Ishikawa (cell line): ENCODE measurements around the gene PRR3.

Source experiments
- CEBPB ChIP-seq: IDR thresholded peaks from 2 replicates; pipeline ENCODE4 v1.6.1; 2012
- CREB1 ChIP-seq: IDR thresholded peaks from 2 replicates; pipeline ENCODE4 v1.6.1; 2012; ENCODE audit warnings: low read depth
- EGR1 ChIP-seq: IDR thresholded peaks from 2 replicates; pipeline ENCODE4 v1.6.1; 2012
- EP300 ChIP-seq: IDR thresholded peaks from 2 replicates; pipeline ENCODE4 v1.6.1; 2012; ENCODE audit warnings: borderline replicate concordance
- FOXM1 ChIP-seq: IDR thresholded peaks from 2 replicates; pipeline ENCODE4 v1.6.1; 2012; ENCODE audit warnings: low read depth, borderline replicate concordance
- MAX ChIP-seq: IDR thresholded peaks from 2 replicates; pipeline ENCODE4 v1.6.1; 2012
- NFIC ChIP-seq: IDR thresholded peaks from 2 replicates; pipeline ENCODE4 v1.6.1; 2012
- RAD21 ChIP-seq: IDR thresholded peaks from 2 replicates; pipeline ENCODE4 v1.6.1; 2012; ENCODE audit warnings: low read depth
- TAF1 ChIP-seq: IDR thresholded peaks from 2 replicates; pipeline ENCODE4 v1.6.1; 2012; ENCODE audit warnings: low read depth, mild to moderate bottlenecking
- TCF12 ChIP-seq: IDR thresholded peaks from 2 replicates; pipeline ENCODE4 v1.6.1; 2012; ENCODE audit warnings: low read depth
- TEAD4 ChIP-seq: IDR thresholded peaks from 2 replicates; pipeline ENCODE4 v1.6.1; 2012
- YY1 ChIP-seq: IDR thresholded peaks from 2 replicates; pipeline ENCODE4 v1.6.1; 2012; ENCODE audit warnings: low read depth
- ZBTB7A ChIP-seq: IDR thresholded peaks from 2 replicates; pipeline ENCODE4 v1.6.1; 2012; ENCODE audit warnings: low read depth
- TF ChIP-seq, protein P1 (sequence below): IDR thresholded peaks from 2 replicates; pipeline ENCODE4 v1.6.1; 2012
- TF ChIP-seq, protein P2 (sequence below): IDR thresholded peaks from 2 replicates; pipeline ENCODE4 v1.6.1; 2012; ENCODE audit warnings: low read depth, mild to moderate bottlenecking

The PRR3 gene

DNA sequence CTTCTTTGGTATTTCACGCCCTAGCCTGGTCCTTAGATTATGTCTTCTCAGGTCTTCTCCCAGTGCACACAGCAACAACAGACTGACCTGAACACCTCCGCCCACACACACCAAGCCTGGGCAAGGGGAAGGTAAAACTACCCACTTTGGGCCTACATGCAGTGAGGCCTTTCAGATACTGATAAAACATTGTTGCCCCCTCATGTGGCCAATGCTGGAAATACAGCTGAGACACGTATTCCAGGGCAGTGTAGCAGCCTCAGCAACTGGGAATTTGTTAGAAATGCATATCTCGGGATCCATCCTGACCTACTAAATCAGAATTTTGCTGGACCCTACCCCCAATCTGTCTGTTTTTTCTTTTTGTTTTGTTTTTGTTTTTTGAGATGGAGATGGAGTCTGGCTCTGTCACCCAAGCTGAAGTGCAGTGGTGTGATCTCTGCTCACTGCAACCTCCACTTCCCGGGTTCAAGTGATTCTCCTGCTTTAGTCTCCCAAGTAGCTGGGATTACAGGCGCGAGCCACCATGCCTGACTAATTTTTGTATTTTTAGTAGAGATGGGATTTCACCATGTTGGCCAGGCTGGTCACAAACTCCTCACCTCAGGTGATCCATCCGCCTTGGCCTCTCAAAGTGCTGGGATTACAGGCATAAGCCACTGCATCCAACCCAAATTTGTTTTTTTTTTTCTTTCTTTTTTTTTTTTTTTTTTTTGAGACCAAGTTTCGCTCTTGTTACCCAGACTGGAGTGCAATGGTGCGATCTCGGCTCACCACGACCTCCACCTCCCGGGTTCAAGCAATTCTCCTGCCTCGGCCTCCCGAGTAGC is 40.4 kb downstream of the PRR3 start:
- TF ChIP-seq EGR1 (peak; percentile 70), RAD21 (peak; percentile 59)

GRCh38 chr6:30598912-30599624 is 42.0 kb downstream of the PRR3 start:
- TF ChIP-seq RAD21 (no peak), CEBPB (no peak), TEAD4 (no peak), ZBTB7A (no peak), TAF1 (no peak), TCF12 (no peak)
- TF ChIP-seq, protein P1, sequence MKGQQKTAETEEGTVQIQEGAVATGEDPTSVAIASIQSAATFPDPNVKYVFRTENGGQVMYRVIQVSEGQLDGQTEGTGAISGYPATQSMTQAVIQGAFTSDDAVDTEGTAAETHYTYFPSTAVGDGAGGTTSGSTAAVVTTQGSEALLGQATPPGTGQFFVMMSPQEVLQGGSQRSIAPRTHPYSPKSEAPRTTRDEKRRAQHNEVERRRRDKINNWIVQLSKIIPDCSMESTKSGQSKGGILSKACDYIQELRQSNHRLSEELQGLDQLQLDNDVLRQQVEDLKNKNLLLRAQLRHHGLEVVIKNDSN: no peak
- TF ChIP-seq, protein P2, sequence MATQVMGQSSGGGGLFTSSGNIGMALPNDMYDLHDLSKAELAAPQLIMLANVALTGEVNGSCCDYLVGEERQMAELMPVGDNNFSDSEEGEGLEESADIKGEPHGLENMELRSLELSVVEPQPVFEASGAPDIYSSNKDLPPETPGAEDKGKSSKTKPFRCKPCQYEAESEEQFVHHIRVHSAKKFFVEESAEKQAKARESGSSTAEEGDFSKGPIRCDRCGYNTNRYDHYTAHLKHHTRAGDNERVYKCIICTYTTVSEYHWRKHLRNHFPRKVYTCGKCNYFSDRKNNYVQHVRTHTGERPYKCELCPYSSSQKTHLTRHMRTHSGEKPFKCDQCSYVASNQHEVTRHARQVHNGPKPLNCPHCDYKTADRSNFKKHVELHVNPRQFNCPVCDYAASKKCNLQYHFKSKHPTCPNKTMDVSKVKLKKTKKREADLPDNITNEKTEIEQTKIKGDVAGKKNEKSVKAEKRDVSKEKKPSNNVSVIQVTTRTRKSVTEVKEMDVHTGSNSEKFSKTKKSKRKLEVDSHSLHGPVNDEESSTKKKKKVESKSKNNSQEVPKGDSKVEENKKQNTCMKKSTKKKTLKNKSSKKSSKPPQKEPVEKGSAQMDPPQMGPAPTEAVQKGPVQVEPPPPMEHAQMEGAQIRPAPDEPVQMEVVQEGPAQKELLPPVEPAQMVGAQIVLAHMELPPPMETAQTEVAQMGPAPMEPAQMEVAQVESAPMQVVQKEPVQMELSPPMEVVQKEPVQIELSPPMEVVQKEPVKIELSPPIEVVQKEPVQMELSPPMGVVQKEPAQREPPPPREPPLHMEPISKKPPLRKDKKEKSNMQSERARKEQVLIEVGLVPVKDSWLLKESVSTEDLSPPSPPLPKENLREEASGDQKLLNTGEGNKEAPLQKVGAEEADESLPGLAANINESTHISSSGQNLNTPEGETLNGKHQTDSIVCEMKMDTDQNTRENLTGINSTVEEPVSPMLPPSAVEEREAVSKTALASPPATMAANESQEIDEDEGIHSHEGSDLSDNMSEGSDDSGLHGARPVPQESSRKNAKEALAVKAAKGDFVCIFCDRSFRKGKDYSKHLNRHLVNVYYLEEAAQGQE: no peak

DNA sequence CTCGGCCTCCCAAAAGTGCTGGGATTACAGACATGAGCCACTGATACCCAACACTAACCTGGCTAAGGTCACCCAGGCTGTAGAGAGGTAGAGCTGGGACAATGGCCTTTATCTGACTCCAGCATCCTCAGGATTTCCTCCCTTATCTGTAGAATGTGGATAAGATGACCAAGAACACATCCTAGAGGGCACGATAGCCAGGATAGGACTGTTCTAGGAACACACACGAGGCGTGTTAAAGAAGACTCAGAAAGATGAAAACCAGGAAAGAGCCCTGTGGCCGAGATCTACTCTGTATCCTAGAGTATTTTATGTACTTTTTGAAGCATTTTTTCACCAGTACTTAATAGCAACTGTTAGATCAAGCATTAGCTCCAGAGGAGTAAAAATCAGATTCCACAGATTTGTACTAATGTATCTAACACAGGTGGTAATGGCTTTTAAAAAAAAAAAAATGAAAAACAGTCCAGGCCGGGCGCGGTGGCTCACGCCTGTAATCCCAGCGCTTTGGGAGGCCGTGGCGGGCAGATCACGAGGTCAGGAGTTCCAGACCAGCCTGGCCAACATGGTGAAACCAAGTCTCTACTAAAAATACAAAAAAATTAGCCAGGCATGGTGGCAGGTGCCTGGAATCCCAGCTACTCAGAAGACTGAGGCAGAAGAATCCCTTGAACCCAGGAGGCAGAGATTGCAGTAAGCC is 42.7 kb downstream of the PRR3 start:
- no peak for TF ChIP-seq ZBTB7A
- no peak for TF ChIP-seq NFIC
- TF ChIP-seq MAX: no peak
- TF ChIP-seq RAD21: no peak
- no peak for TF ChIP-seq EGR1
- no peak for TF ChIP-seq TCF12
- no peak for TF ChIP-seq FOXM1

- TF ChIP-seq NFIC: peak; percentile 47; the same call in 1 of the 2 replicates
- no peak for TF ChIP-seq YY1
These were observed 43.4 kb downstream of the PRR3 start for GRCh38 chr6:30600451-30600961.

DNA sequence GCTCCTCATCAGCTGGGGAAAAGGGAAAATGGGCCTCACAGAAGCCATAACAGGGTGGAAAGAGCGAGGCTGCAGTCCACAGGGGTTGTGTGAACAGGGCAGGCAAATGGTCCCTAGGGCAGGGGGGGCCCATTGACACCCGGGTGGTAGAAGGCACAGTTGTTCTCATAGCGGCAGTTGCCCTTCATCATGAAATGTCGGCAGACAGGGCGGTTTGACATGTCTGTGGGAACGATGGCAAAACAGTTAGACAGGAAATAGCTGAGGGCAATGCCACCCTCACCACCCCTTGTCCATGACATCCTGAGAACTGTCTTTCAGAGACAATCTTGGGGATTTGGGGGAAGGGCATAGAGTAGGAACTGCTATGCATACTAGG is 44.3 kb downstream of the PRR3 start:
- TF ChIP-seq, protein P1: no peak
- no peak for TF ChIP-seq TCF12
- no peak for TF ChIP-seq EP300
- TF ChIP-seq FOXM1: no peak
- no peak for TF ChIP-seq RAD21
- no peak for TF ChIP-seq CREB1
- no peak for TF ChIP-seq CEBPB
- TF ChIP-seq EGR1: no peak
- TF ChIP-seq, protein P2: no peak
- no peak for TF ChIP-seq YY1
- TF ChIP-seq TEAD4: no peak
- TF ChIP-seq ZBTB7A: no peak
- TF ChIP-seq TAF1: no peak
